Measurements from ENCODE around the gene RPS27L. TPM values are rescaled to one million over a fixed set of nuclear protein-coding genes. Genes with fewer than 3 reads are reported as not detected.

RPS27L gene
- total RNA-seq (100 to 1,000 TPM; 150 to 179 TPM), polyA plus RNA-seq (100 to 1,000 TPM; 367 to 767 TPM)
- long read RNA-seq, donor 1, full-length matches to known transcripts, result 44 of 50 reads
- long read RNA-seq, donor 1, partial matches to known transcripts, result 3 of 50 reads
- long read RNA-seq, donor 1, other reads (novel, unspliced or antisense), result 3 of 50 reads
- long read RNA-seq, donor 2, full-length matches to known transcripts, result 24 of 31 reads
- long read RNA-seq, donor 2, partial matches to known transcripts, result 5 of 31 reads
- long read RNA-seq, donor 2, other reads (novel, unspliced or antisense), result 2 of 31 reads

GRCh38 chr15:63157118-63157843, at the start of gene RPS27L:
RPS27L (minus strand) TSS chr15:63157477; CDS start chr15:63157405, 72 bp downstream.
- 0 to 1% methylated on average over 60 of the region's 60 CpGs for WGBS, 2 donors
- ATAC-seq (ENCODE audit: low FRiP score), result peak; percentile 97

DNA sequence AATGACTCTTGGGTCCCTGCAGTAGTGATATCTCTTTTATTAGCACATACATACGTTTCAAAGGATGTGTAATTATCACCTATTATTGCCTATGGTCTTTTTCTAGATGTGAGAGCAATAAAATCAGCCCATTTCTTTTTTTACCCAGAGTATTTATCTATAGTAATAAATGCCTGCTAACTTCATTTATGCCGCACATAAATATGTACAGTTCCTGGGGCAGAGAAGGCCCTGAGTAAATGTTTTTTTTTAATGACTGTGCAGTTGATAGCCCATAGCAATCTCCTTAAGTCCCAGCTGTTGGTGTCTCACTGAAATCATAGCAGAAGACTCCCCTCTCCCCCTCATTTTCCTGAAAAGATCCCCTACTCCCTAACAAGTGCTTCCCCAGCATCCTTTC, 48.8 kb upstream of the RPS27L start:
- peaks cover 0 to 2% of the 10 kb centered on the region in 2 donors for H3K36me3 ChIP-seq (ENCODE audit: control insufficient read depth in 1 of 2, insufficient read depth in 2 of 2, low read length in 1 of 2)
- intact Hi-C loops (cut with DNase I), result no loop called here
- H3K4me3 ChIP-seq (ENCODE audit: low read length in 2 of 2), result no peak overlapping the region
- WGBS, 2 donors, result 93 to 97% methylated on average over 2 of the region's 2 CpGs
- H3K9me3 ChIP-seq (ENCODE audit: control insufficient read depth, low read length), result no peaks in the 10 kb centered on the region
- H3K27me3 ChIP-seq (ENCODE audit: control insufficient read depth in 1 of 2, insufficient read depth in 2 of 2, low read length in 1 of 2), result no peaks in the 10 kb centered on the region
- DNase-seq, result no peak
- H3K27ac ChIP-seq (ENCODE audit: low read depth in 1 of 2, low read length in 2 of 2), result no peak overlapping the region
- ATAC-seq (ENCODE audit: low FRiP score), result no peak
- H3K4me1 ChIP-seq (ENCODE audit: control insufficient read depth in 1 of 2, insufficient read depth in 2 of 2, low read length in 2 of 2), result no peaks in the 10 kb centered on the region

More at GRCh38 chr15:63157118-63157843, at the start of gene RPS27L:
- peak; percentile 95 to 96 for DNase-seq
- intact Hi-C loops (cut with DNase I), result loop anchor here (1.0 to 10.0 kb wide), 3 partner anchors 32 to 112 kb away; partner anchors contain the start of genes LACTB (in 1 of the 2), RAB8B (in 1 of the 2) and TPM1 (in 1 of the 2)
- no peaks in the 10 kb centered on the region for H3K9me3 ChIP-seq (ENCODE audit: control insufficient read depth, low read length)
- peak within 1 kb of the TSS; percentile 3 to 70 for H3K27ac ChIP-seq (ENCODE audit: low read depth in 1 of 2, low read length in 2 of 2)
- peak within 1 kb of the TSS; percentile 42 to 55 for H3K4me3 ChIP-seq (ENCODE audit: low read length in 2 of 2)
- no peaks in the 10 kb centered on the region for H3K36me3 ChIP-seq (ENCODE audit: control insufficient read depth in 1 of 2, insufficient read depth in 2 of 2, low read length in 1 of 2)
- H3K27me3 ChIP-seq (ENCODE audit: control insufficient read depth in 1 of 2, insufficient read depth in 2 of 2, low read length in 1 of 2), result peaks cover 0 to 1% of the 10 kb centered on the region in 2 donors
- H3K4me1 ChIP-seq (ENCODE audit: control insufficient read depth in 1 of 2, insufficient read depth in 2 of 2, low read length in 2 of 2), result no peaks in the 10 kb centered on the region

GRCh38 chr15:63203451-63204090, 46.3 kb upstream of the RPS27L start:
- Histone ChIP-seq H3K9me3 (ENCODE audit: control insufficient read depth, low read length) (no peaks in the 10 kb centered on the region), H3K27me3 (ENCODE audit: control insufficient read depth in 1 of 2, insufficient read depth in 2 of 2, low read length in 1 of 2) (no peaks in the 10 kb centered on the region), H3K36me3 (ENCODE audit: control insufficient read depth in 1 of 2, insufficient read depth in 2 of 2, low read length in 1 of 2) (peaks cover 0 to 2% of the 10 kb centered on the region in 2 donors), H3K27ac (ENCODE audit: low read depth in 1 of 2, low read length in 2 of 2) (no peak overlapping the region), H3K4me1 (ENCODE audit: control insufficient read depth in 1 of 2, insufficient read depth in 2 of 2, low read length in 2 of 2) (no peaks in the 10 kb centered on the region), H3K4me3 (ENCODE audit: low read length in 2 of 2) (no peak overlapping the region)
- WGBS, 2 donors, result 71 to 82% methylated on average over 9 of the region's 9 CpGs
- DNase-seq (no peak), ATAC-seq (ENCODE audit: low FRiP score) (no peak)
- intact Hi-C loops (cut with DNase I), result no loop called here

DNA sequence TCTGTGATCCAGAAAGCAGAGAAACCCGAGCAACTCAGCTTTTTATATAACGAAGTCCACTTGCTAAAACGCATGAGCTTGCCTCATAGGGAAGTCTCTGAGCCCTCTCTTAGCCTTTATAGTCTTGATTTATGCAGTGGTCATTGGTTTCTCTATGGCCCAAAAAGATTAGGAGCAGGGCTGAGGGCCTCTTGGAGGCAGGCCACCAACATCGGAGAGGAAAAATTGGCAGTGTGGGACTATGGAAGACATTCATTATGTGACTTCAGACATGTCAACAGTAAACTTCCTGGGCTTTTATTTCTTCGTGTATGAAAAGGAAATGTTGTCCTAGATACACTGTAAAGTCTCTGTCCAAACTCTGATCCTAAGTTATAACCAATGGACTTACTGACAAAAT, 45.6 kb upstream of the RPS27L start:
- no peak for ATAC-seq (ENCODE audit: low FRiP score)

GRCh38 chr15:63200464-63201249, 43.4 kb upstream of the RPS27L start:
- no peak for DNase-seq
- peaks cover 0 to 1% of the 10 kb centered on the region in 2 donors for H3K36me3 ChIP-seq (ENCODE audit: control insufficient read depth in 1 of 2, insufficient read depth in 2 of 2, low read length in 1 of 2)
- no peaks in the 10 kb centered on the region for H3K27me3 ChIP-seq (ENCODE audit: control insufficient read depth in 1 of 2, insufficient read depth in 2 of 2, low read length in 1 of 2)
- 95 to 97% methylated on average over 5 of the region's 5 CpGs for WGBS, 2 donors
- H3K4me3 ChIP-seq (ENCODE audit: low read length in 2 of 2), result no peak overlapping the region
- ATAC-seq (ENCODE audit: low FRiP score), result no peak
- H3K9me3 ChIP-seq (ENCODE audit: control insufficient read depth, low read length), result no peaks in the 10 kb centered on the region
- intact Hi-C loops (cut with DNase I), result no loop called here
- H3K27ac ChIP-seq (ENCODE audit: low read depth in 1 of 2, low read length in 2 of 2), result no peak overlapping the region
- H3K4me1 ChIP-seq (ENCODE audit: control insufficient read depth in 1 of 2, insufficient read depth in 2 of 2, low read length in 2 of 2), result no peaks in the 10 kb centered on the region

More for the DNA sequence above, 45.6 kb upstream of the RPS27L start:
- Histone ChIP-seq H3K9me3 (ENCODE audit: control insufficient read depth, low read length) (no peaks in the 10 kb centered on the region), H3K27ac (ENCODE audit: low read depth in 1 of 2, low read length in 2 of 2) (no peak overlapping the region), H3K4me3 (ENCODE audit: low read length in 2 of 2) (no peak overlapping the region), H3K4me1 (ENCODE audit: control insufficient read depth in 1 of 2, insufficient read depth in 2 of 2, low read length in 2 of 2) (no peaks in the 10 kb centered on the region), H3K27me3 (ENCODE audit: control insufficient read depth in 1 of 2, insufficient read depth in 2 of 2, low read length in 1 of 2) (no peaks in the 10 kb centered on the region), H3K36me3 (ENCODE audit: control insufficient read depth in 1 of 2, insufficient read depth in 2 of 2, low read length in 1 of 2) (peaks cover 1 to 2% of the 10 kb centered on the region in 2 donors)
- no peak for DNase-seq
- 55 to 61% methylated on average over 5 of the region's 5 CpGs for WGBS, 2 donors
- intact Hi-C loops (cut with DNase I), result no loop called here

GRCh38 chr15:63198371-63199250, 41.3 kb upstream of the RPS27L start:
- Histone ChIP-seq H3K27ac (ENCODE audit: low read depth in 1 of 2, low read length in 2 of 2) (no peak overlapping the region), H3K36me3 (ENCODE audit: control insufficient read depth in 1 of 2, insufficient read depth in 2 of 2, low read length in 1 of 2) (peaks cover 0 to 1% of the 10 kb centered on the region in 2 donors), H3K4me1 (ENCODE audit: control insufficient read depth in 1 of 2, insufficient read depth in 2 of 2, low read length in 2 of 2) (no peaks in the 10 kb centered on the region), H3K27me3 (ENCODE audit: control insufficient read depth in 1 of 2, insufficient read depth in 2 of 2, low read length in 1 of 2) (no peaks in the 10 kb centered on the region), H3K4me3 (ENCODE audit: low read length in 2 of 2) (no peak overlapping the region), H3K9me3 (ENCODE audit: control insufficient read depth, low read length) (no peaks in the 10 kb centered on the region)
- no peak for ATAC-seq (ENCODE audit: low FRiP score)
- 80 to 84% methylated on average over 8 of the region's 8 CpGs for WGBS, 2 donors
- intact Hi-C loops (cut with DNase I), result no loop called here
- DNase-seq, result no peak

GRCh38 chr15:63197626-63198025, 40.3 kb upstream of the RPS27L start:
- no peak overlapping the region for H3K27ac ChIP-seq (ENCODE audit: low read depth in 1 of 2, low read length in 2 of 2)
- 97% methylated on average over 1 of the region's 1 CpG for WGBS, 2 donors
- no peak overlapping the region for H3K4me3 ChIP-seq (ENCODE audit: low read length in 2 of 2)
- DNase-seq (no peak), ATAC-seq (ENCODE audit: low FRiP score) (no peak)
- no peaks in the 10 kb centered on the region for H3K27me3 ChIP-seq (ENCODE audit: control insufficient read depth in 1 of 2, insufficient read depth in 2 of 2, low read length in 1 of 2)
- intact Hi-C loops (cut with DNase I), result no loop called here
- H3K4me1 ChIP-seq (ENCODE audit: control insufficient read depth in 1 of 2, insufficient read depth in 2 of 2, low read length in 2 of 2), result no peaks in the 10 kb centered on the region
- H3K9me3 ChIP-seq (ENCODE audit: control insufficient read depth, low read length), result no peaks in the 10 kb centered on the region
- peaks cover 0 to 1% of the 10 kb centered on the region in 2 donors for H3K36me3 ChIP-seq (ENCODE audit: control insufficient read depth in 1 of 2, insufficient read depth in 2 of 2, low read length in 1 of 2)
